Measurements from ENCODE around the gene RALGPS2.

DNA sequence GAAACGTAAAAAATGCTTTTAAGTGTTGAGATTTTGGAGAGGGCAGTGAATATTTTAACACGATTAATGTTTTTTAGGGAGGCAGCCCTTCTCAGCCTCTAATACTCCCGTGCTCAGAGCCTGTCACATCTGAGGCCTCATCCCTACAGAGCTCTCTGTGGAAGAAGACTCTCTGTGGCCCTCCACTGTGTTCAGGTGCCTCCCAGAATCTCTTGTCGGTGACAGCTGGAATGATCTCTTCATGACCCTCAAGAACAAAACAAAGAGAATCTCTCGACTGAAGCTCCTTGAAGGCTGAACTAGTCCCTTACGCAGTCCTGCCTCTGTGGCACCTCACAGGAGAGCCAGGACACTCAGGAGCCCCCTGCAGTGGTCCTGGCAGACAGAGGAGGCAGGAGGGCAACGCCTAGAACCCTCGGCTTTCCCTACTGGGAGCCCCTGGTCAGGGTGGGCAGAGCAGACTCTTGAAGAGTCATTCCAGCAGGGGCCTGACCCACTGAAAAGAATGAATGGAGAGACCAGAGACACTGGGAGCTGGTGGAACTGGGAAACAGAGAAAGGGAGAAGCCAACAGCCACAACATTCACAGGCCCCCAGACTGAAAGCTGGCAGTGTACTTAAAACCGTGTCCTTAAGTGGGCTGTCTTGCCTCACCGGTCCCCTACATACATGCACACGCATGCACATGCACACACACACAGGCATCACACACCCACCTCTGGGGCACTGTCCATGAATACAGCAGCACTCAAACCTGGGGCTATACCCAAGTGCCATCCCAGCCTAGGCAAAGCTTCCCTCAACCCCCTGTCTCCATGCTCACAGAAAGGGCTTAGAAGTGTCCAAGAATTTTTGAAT is 213.3 kb downstream of the RALGPS2 start:
- TF ChIP-seq POLR2AphosphoS5 (IDR thresholded peaks at IDR 0.05; ENCODE audit: low read depth, low read length) (no peak), POLR2A (IDR thresholded peaks at IDR 0.05; ENCODE audit: low read depth, low read length) (no peak)
